HK-2 (cell line): ENCODE data around the gene ABCC8.
A peak's percentile ranks its signal among the peaks of the same experiment; 100 is the strongest.

Experiments used
- DNase-seq: peaks from one replicate; pipeline ENCODE4 v3.0.0-alpha.2; 2018; ENCODE audit not compliant: unreplicated experiment

ABCC8 gene

DNA sequence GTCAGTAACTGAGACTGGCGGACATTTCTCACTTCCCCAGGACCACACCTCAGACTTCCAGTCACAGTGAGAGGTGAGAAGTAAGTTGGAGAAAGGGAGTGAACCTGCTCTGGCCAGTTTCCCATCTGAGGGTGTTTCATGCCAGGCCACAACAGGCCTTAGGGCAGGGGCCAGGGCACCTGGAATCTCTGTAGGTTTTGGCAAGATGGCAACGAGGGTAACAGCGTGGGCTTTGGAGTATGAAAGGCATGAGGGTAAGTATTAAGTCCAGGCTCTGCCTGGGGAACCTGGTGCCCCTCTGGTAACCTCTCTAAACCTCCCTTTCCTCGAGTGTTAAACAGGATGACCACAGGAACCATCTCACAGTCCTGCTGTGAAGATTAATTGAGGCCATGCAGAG is 28.5 kb upstream of the ABCC8 start:
- DNase-seq = no peak

- peak; percentile 54 for DNase-seq
Observed at GRCh38 chr11:17504330-17505107, 27.9 kb upstream of the ABCC8 start.

- DNase-seq = no peak
Observed at GRCh38 chr11:17502630-17503029, 26.0 kb upstream of the ABCC8 start.

- no peak for DNase-seq
Observed at GRCh38 chr11:17500673-17501072, 24.0 kb upstream of the ABCC8 start.

DNA sequence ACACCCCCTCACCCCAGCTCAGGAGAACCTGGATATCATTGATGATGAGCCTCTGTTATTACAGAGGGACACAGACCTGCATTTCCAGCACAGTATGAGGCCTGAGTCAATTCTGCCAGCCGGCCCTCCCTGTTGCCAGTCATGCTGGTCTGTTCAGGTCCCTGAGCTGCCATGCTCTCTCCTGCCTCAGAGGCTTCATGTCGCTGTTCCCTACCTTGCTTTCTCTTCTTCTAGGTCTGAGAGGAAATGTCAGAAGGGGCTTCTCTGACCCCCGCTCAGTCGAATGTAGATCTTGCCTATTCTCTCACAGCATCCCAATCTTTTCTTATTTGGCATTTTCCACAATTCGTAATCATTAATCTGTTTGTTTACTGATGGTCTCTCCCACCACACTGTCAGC is 21.8 kb upstream of the ABCC8 start:
- DNase-seq = no peak

- no peak for DNase-seq
Observed at GRCh38 chr11:17498058-17498457, 21.4 kb upstream of the ABCC8 start.

GRCh38 chr11:17496406-17496805 is 19.8 kb upstream of the ABCC8 start:
- DNase-seq = no peak

DNA sequence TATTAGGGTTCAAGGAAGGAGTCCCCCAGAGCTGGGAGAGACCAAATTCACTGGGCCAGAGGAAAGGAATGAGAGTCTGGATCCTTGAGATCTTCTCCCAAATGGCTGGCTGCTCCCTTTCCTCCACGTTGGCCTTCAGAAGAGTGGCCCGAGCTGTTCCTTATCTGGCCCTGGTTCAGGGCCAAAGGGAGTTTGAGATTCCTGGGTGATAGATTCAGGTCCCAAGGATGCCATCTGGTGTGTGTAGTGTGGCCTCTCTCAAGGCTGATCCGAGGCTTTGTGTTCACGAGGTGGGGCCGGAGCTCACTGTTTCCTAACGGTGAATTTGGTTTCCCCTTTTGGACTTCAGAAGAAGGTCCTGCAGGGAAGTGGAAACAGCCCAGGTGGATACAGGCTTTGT is 17.4 kb upstream of the ABCC8 start:
- no peak for DNase-seq

DNA sequence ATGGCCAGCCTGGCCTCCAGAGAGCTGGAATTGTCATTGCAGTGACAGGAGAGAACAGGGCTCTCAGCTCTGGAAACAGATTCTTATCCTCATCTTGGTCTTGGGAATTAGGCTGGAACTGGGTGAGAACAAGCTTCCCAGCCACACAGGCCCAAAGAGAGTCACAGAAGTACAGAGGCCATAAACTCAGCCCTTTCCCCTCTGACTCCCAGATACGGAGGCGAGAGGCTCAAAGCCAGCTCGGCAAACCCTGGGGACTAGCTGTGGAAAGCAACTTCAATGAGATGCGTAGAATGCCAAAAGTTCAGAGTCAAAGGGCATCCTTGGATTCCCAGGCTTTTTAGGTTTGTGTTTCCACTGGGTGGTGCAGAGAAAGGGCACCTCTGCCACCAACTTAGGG is 14.3 kb upstream of the ABCC8 start:
- no peak for DNase-seq

DNA sequence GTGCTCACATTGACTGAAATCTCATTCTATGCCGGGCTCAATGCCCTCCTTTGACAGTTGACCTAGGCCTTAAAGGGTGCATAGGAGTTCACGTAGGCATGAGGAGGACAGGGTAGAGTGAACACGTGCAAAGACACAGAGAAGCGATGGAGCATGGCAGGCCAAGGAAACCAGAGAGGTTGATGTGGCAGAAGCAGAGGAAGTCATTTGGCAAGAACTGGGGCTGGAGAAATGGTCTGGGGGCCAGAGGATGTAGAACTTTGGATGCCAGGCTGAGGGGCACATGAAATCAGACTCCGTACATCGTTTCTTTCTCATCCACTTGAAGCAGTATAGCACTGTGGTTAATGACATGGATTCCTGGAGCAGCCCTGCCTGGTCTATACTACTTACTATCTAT is 13.6 kb upstream of the ABCC8 start:
- DNase-seq = no peak

GRCh38 chr11:17489751-17490150 is 13.1 kb upstream of the ABCC8 start:
- DNase-seq = no peak

DNA sequence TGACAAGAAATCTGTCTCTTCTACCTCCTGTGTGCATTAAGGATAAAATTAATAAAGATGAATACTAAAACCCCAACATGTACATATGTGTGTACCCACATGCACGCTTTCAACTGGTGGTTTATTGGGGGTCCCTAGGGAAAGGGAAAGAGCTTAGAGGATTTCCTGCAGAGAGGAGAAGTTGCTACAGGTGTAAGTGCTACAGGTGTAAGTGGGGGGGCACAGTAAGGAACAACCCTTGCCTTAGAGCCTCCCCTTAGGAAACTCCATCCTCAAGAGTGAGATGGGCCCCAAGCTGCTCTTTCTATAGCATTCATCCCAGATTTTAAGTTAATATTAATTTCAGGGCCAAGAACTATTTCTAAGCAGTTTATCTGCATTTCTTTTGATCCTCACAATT is 11.9 kb upstream of the ABCC8 start:
- DNase-seq = no peak

- DNase-seq = no peak
Observed at GRCh38 chr11:17486646-17487045, 10.0 kb upstream of the ABCC8 start.

- no peak for DNase-seq
Observed at GRCh38 chr11:17483505-17483904, 6.9 kb upstream of the ABCC8 start.

- no peak for DNase-seq
Observed at GRCh38 chr11:17481905-17482304, 5.3 kb upstream of the ABCC8 start.

- DNase-seq = no peak
Observed at GRCh38 chr11:17479284-17480214, 2.9 kb upstream of the ABCC8 start.

GRCh38 chr11:17478070-17478469 is 1.4 kb upstream of the ABCC8 start:
- DNase-seq = no peak

DNA sequence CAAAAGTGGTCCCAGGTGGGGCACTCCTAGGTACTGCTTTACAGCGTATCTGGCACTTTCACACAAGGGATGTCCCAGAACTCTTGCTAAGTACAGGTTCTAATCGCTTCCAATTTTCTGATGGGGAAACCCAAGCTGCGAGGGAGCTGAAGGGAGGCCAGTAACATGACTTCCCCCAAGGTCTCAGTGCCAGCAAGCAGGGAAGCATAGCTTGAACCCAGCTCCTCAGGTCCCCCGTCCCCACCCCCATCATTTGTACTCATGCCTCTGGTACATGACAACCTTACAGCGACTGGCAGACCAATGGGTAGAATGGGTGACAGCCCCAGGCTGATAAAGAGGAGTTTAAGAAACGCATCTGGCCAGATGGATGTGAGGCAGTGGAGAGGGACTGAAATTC is 716 bp upstream of the ABCC8 start:
- DNase-seq = no peak

GRCh38 chr11:17477084-17477333 is 364 bp upstream of the ABCC8 start:
- no peak for DNase-seq

DNA sequence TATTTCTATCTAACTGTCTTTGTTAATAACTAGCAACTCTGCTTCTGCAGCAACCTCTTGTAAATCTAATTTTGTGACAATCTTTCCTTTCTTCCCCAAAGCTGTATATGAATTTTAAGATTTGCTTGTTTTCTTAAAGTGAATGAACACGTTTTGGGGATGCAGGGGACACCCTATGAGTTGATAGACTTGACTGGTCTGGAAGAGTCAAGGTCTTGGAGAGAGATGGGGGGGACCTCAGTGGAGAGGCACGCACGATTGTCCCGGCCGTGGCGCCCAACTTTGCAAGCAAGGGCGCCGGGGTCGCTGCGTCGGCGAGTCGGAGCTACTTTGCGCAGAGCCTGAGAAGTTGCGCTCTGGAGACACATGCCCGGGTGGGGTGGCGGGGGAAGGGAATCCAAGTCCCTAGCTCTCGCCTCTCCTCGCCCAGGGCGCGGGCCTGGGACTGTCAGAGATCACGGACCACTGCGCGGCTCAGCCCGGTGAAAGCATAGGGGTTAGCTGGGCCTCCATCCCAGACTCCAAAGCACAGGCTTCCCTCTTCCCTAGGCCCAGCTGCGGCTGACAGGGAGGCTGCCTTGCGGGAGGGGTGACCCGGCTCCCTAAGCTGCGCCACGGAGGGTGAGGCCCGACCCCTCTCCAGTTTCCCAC is 854 bp downstream of the ABCC8 start:
- no peak for DNase-seq

- DNase-seq = peak; percentile 8
Observed at GRCh38 chr11:17473071-17473744, 3.4 kb downstream of the ABCC8 start.

DNA sequence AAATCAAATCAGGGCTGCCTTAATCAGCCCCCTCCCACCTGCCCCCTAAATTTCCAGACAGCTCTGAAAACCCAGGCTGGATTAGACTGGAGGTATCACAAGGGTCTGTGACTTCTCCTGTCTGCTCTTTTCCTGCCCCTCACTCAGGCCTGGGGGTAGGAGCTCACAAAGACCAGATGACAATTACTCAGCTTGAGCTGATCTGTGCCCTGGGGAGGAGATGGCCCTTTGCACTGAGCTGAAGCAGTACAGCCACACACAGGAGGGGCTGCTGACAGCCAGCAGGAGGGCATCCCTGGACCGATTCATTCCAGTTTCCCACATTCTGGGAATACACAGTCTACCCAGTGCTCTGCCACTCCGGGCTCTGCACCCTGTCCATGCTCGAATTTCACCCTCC is 4.2 kb downstream of the ABCC8 start:
- DNase-seq = no peak
